ENCODE measurements around the gene SLBP.
A peak's percentile ranks its signal among the peaks of the same experiment; 100 is the strongest.
"Not testable (repeated sequence)": the region's sequence is repeated elsewhere in the genome, so short reads cannot be mapped to it uniquely, and the experiment has no call there.

SLBP gene

GRCh38 chr4:1708581-1708980, 3.5 kb downstream of the SLBP start:
- no peak for DNase-seq

- DNase-seq: no peak
These were observed 5.8 kb downstream of the SLBP start for GRCh38 chr4:1706358-1706757.

GRCh38 chr4:1705732-1706131, 6.4 kb downstream of the SLBP start:
- no peak for DNase-seq

- no peak for DNase-seq
These were observed 8.3 kb downstream of the SLBP start for GRCh38 chr4:1703867-1704266.

GRCh38 chr4:1701671-1702070, 10.4 kb downstream of the SLBP start:
- DNase-seq: not testable (repeated sequence)

- DNase-seq: no peak
These were observed 16.2 kb downstream of the SLBP start for GRCh38 chr4:1695913-1696312.

GRCh38 chr4:1693131-1693896, 18.8 kb downstream of the SLBP start:
- peak; percentile 78 for DNase-seq

- no peak for DNase-seq
These were observed 20.3 kb downstream of the SLBP start for GRCh38 chr4:1691737-1692373.

- DNase-seq: no peak
These were observed 21.4 kb downstream of the SLBP start for GRCh38 chr4:1690698-1691097.

GRCh38 chr4:1686440-1687036, 25.6 kb downstream of the SLBP start:
- DNase-seq: no peak

- DNase-seq: no peak
These were observed 26.6 kb downstream of the SLBP start for GRCh38 chr4:1685235-1686150.

GRCh38 chr4:1684506-1685234, 27.4 kb downstream of the SLBP start:
- peak; percentile 94 for DNase-seq

GRCh38 chr4:1683736-1684505, 28.2 kb downstream of the SLBP start, which contains the start of gene FAM53A:
Gene FAM53A (minus strand): TSS chr4:1684313. CDS start chr4:1668741, 15,572 bp downstream.
- peak; percentile 15 for DNase-seq

GRCh38 chr4:1683261-1683735, 28.8 kb downstream of the SLBP start:
- no peak for DNase-seq

- no peak for DNase-seq
These were observed 29.3 kb downstream of the SLBP start for GRCh38 chr4:1682860-1683259.

GRCh38 chr4:1678244-1678643, 33.9 kb downstream of the SLBP start:
- DNase-seq: no peak

- no peak for DNase-seq
These were observed 35.3 kb downstream of the SLBP start for GRCh38 chr4:1676605-1677525.

GRCh38 chr4:1675802-1676137, 36.3 kb downstream of the SLBP start:
- no peak for DNase-seq

- no peak for DNase-seq
These were observed 36.9 kb downstream of the SLBP start for GRCh38 chr4:1675136-1675801.

- no peak for DNase-seq
These were observed 37.4 kb downstream of the SLBP start for GRCh38 chr4:1674682-1675081.
